ENCODE measurements around the gene DENND4A.
"Not testable (repeated sequence)": the region's sequence is repeated elsewhere in the genome, so short reads cannot be mapped to it uniquely, and the experiment has no call there.

DENND4A gene

GRCh38 chr15:65819563-65819960 is 27.5 kb upstream of the DENND4A start:
- DNase-seq (ENCODE audit: low read depth in 2 of 2, low spot score in 1 of 2): no peak

GRCh38 chr15:65818927-65819562 is 27.0 kb upstream of the DENND4A start:
- DNase-seq (ENCODE audit: low read depth in 2 of 2, low spot score in 1 of 2): no peak

GRCh38 chr15:65816441-65816840 is 24.3 kb upstream of the DENND4A start:
- no peak for DNase-seq (ENCODE audit: low read depth in 2 of 2, low spot score in 1 of 2)

GRCh38 chr15:65816008-65816407 is 23.9 kb upstream of the DENND4A start:
- not testable (repeated sequence) for DNase-seq (ENCODE audit: low read depth in 2 of 2, low spot score in 1 of 2)

- not testable (repeated sequence) for DNase-seq (ENCODE audit: low read depth in 2 of 2, low spot score in 1 of 2)
These were observed 22.2 kb upstream of the DENND4A start for GRCh38 chr15:65814271-65814670.

GRCh38 chr15:65812916-65813315 is 20.8 kb upstream of the DENND4A start:
- DNase-seq (ENCODE audit: low read depth in 2 of 2, low spot score in 1 of 2): no peak

GRCh38 chr15:65812467-65812866 is 20.4 kb upstream of the DENND4A start:
- no peak for DNase-seq (ENCODE audit: low read depth in 2 of 2, low spot score in 1 of 2)

GRCh38 chr15:65811835-65812234 is 19.7 kb upstream of the DENND4A start:
- DNase-seq (ENCODE audit: low read depth in 2 of 2, low spot score in 1 of 2): no peak

GRCh38 chr15:65811011-65811733 is 19.1 kb upstream of the DENND4A start:
- DNase-seq (ENCODE audit: low read depth in 2 of 2, low spot score in 1 of 2): not testable (repeated sequence)

- DNase-seq (ENCODE audit: low read depth in 2 of 2, low spot score in 1 of 2): no peak
These were observed 14.3 kb upstream of the DENND4A start for GRCh38 chr15:65806397-65806796.

GRCh38 chr15:65805019-65805745 is 13.1 kb upstream of the DENND4A start:
- DNase-seq (ENCODE audit: low read depth in 2 of 2, low spot score in 1 of 2): no peak

- DNase-seq (ENCODE audit: low read depth in 2 of 2, low spot score in 1 of 2): no peak
These were observed 12.3 kb upstream of the DENND4A start for GRCh38 chr15:65804252-65804931.

- no peak for DNase-seq (ENCODE audit: low read depth in 2 of 2, low spot score in 1 of 2)
These were observed 9.2 kb upstream of the DENND4A start for GRCh38 chr15:65801229-65801805.

GRCh38 chr15:65796610-65797078 is 4.6 kb upstream of the DENND4A start:
- DNase-seq (ENCODE audit: low read depth in 2 of 2, low spot score in 1 of 2): no peak

- DNase-seq (ENCODE audit: low read depth in 2 of 2, low spot score in 1 of 2): no peak
These were observed 3.6 kb upstream of the DENND4A start for GRCh38 chr15:65795663-65796216.

- no peak for DNase-seq (ENCODE audit: low read depth in 2 of 2, low spot score in 1 of 2)
These were observed 1.7 kb upstream of the DENND4A start for GRCh38 chr15:65793818-65794104.

- no peak for DNase-seq (ENCODE audit: low read depth in 2 of 2, low spot score in 1 of 2)
These were observed 1.1 kb upstream of the DENND4A start for GRCh38 chr15:65792988-65793817.

GRCh38 chr15:65791335-65792137 is 557 bp downstream of the DENND4A start:
- DNase-seq (ENCODE audit: low read depth in 2 of 2, low spot score in 1 of 2): no peak

GRCh38 chr15:65790694-65791334 is 1.3 kb downstream of the DENND4A start:
- no peak for DNase-seq (ENCODE audit: low read depth in 2 of 2, low spot score in 1 of 2)
